Measurements from ENCODE around the gene ZNF264.

- TF ChIP-seq ELK4 (IDR thresholded peaks at IDR 0.05; ENCODE audit: borderline replicate concordance, low read depth, low read length): no peak
- TF ChIP-seq SP2 (tag by site-specific recombination; IDR thresholded peaks at IDR 0.05): no peak
- no peak for TF ChIP-seq CTCF (tag by site-specific recombination; IDR thresholded peaks at IDR 0.05)
- no peak for TF ChIP-seq REST (tag by site-specific recombination; IDR thresholded peaks at IDR 0.05)
- no peak for TF ChIP-seq ZNF670 (tag by site-specific recombination; IDR thresholded peaks at IDR 0.05; ENCODE audit: low read depth)
- no peak for TF ChIP-seq ZNF549 (tag by site-specific recombination; IDR thresholded peaks at IDR 0.05)
- no peak for TF ChIP-seq BCL11A (tag by site-specific recombination; IDR thresholded peaks at IDR 0.05; ENCODE audit: low read depth)
- no peak for TF ChIP-seq ZNF132 (tag by site-specific recombination; IDR thresholded peaks at IDR 0.05; ENCODE audit: borderline replicate concordance)
- TF ChIP-seq ZNF274 (IDR thresholded peaks at IDR 0.05; ENCODE audit: low read length): no peak
- no peak for TF ChIP-seq ZNF274 (tag by site-specific recombination; IDR thresholded peaks at IDR 0.05; ENCODE audit: borderline replicate concordance)
- no peak for TF ChIP-seq ZNF266 (tag by site-specific recombination; IDR thresholded peaks at IDR 0.05; ENCODE audit: low read depth)
These were observed 57.3 kb downstream of the ZNF264 start for GRCh38 chr19:57248646-57249045.
